ELF-1 (cell line): Measurements from ENCODE around the gene CILP2.

Experiments
- DNase-seq: peaks from one replicate; pipeline ENCODE4 v3.0.0-alpha.2; 2016; ENCODE audit warnings: low read depth, low spot score

The CILP2 gene

DNA sequence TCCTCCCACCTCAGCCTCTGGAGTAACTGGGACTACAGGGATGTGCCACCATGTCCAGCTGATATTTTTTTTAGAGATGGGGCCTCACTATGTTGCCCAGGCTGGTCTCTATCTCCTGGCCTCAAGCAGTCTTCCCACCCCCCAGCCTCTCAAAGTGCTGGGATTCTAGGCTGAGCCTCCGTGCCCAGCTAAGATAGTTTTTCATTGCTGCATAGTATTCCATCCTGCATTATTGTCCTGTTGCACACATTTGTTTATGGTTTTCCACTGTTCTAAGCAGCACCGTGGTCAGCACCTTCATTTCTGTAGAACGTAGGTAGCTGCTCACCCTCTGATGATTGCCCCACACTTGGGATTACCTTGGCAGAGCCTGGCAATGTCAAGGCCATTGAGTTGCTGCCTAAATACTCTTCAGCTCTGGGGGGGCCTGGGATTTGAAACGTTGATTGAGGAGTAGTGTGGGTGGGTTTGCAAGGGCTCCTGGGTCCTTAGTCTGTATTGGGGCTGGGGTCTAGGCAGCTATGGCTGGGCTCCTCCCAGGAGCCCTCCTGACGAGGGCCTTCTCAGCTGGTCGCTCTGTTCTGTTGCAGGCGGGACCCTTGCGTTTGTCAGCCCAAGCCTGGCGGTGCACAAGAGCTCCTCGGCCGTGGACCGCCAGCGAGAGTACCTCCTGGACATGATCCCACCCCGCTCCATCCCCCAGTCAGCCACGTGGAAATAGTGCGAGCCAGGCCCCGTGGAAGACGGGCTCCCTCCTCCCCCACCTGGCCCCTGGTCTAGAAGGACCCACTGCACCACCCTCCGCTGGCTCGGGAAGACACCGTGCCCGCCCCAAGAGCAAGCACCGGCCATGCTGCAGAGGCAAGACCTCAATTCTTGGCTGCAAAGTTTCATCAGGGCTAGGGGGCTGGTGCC is 33.1 kb upstream of the CILP2 start:
- no peak for DNase-seq

DNA sequence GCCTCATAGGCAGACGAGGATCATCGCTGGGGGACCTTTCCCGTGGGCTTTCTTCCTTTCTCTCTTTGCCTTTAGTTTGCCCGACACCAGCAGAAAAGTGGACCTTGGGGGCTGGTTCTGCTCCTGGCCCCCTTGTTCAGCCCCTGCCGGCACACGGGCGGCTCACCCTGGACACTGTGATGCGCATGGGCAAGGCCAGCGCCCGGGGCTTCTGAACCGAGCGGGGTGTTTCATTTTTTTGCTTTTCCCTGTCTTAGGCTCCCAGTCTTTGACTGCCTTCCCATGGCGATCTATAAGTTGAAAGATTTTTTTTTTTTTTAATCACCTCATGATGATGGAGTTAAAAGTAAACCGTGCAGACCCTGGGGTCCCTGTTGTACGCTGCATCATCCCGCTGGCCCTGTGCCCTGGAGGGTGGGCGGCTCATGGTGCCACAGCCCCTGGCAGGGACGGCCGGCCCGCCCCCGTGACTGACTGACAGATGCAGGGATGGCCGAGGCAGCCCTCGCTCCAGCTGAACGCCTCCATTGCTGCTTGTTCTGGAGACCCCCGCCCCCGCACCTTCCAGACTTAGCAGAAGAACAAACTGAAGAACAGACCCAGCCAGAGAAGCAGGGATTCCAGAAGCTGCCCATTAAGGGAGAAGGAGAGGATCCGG is 32.3 kb upstream of the CILP2 start:
- DNase-seq, result no peak

DNA sequence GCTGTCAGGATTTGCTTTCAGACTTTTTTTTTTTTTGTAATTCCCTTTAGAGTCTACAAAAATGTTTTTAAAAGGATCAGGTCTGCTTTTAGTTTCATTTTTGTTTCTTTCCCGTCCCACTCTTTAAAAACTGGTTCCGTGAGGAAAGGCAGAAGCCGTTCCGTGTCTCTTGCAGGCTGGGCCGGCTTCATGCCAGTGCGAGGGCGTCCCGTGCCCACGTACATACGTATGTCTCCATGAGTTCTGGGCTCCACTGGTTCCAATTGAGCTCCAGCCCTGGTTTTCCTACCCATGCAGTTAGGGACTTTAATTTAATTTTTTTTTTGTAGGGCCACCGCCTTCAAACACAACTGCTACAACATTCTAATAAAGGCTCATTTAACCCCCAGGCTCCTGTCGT is 31.5 kb upstream of the CILP2 start:
- no peak for DNase-seq

DNA sequence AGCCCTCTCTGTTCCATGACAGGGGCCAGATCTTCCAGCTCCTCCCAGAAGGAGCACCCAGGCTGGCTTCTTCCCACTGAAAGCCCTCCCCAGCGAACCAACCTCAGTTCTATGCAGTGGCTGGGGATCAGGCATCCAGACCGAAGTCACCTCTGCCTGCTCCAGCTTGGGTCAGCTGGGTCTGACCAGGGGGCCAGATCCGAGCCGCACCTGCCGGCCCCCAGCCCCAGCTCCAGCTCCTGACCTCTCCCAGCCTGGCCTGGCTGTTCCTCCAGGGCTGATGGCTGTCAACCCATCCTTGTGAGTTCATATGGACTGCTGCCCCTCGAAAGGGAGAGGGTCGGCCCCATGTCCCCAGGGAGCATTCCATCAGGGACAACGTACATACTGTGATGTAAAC is 30.7 kb upstream of the CILP2 start:
- DNase-seq, result no peak

DNA sequence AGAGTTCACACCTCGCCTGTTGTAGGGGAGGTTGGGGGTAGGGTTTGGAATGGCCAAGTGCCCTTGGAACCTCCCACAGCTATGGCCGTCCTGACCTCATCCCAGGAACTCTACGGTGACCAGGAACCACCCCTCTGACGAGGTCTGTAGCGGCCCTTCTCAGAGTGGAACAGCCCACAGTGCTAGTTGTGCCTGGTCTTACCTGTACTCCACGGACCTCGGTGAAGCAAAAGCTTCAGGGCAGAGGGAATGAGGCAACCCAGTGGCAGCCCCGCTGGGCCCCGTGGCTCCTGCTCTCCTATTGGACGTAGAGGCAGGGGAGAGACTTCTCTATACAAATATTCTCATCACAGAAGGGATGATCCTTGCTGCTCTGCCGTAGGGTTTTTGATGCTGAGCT is 29.8 kb upstream of the CILP2 start:
- DNase-seq, result no peak

DNA sequence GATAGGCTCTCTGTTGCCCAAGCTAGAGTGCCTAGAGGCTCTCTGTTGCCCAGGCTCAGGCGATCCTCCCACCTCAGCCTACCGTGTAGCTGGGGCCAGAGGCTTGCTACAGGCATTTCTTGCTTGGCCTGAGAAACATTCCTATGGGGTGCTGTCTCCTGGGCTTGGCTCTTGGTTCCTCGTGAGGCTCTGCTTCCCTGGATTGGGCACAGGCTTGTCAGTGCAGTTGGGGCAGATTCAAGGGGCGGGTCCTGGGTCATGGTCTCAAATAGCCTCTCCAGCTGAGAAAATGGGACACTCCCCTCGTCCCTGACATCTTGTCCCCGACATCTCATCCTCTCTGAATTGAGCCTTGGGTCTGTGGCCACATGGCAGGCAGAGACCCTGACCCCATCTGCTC is 27.6 kb upstream of the CILP2 start:
- peak; percentile 68 for DNase-seq

DNA sequence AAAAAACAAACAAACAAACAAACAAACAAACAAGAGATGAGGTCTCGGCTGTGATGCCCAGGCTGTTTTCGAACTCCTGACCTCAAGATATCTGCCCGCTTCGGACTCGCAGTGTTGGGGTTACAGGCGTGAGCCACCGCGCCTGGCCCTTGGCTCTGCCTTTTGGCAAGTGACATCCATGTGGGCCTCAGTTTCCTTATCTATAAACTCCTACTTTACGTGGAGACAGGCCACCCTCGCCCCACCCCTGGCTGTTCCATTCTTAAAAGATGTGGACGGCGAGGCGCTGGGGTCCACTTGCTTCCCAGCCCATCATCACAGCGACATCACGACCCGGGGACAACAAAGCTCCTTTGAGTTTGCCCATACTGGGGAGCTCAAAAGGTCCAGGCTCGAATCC is 24.4 kb upstream of the CILP2 start:
- DNase-seq, result no peak

DNA sequence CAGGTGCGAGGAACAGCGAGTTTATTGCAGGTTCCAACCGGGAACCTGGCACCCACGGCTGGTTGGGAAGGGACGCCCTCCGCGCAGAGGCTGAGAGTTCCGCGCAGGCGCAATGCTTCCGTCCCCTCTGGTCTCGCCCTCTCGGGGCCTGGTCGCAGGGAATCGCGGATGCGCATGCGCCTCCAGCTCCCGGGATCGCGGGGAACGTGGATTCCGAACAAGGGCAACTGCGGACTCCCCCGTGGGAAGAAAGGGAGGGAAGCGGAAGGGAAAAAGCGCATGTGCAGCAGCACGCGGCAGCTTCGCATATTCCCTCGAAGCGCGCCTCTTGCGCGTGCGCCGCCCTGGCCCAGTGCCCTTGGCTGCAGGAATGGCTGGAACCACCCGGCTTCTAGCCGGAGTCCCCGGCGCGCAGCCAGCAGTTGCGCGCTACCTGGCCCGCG is 23.8 kb upstream of the CILP2 start:
- no peak for DNase-seq

DNA sequence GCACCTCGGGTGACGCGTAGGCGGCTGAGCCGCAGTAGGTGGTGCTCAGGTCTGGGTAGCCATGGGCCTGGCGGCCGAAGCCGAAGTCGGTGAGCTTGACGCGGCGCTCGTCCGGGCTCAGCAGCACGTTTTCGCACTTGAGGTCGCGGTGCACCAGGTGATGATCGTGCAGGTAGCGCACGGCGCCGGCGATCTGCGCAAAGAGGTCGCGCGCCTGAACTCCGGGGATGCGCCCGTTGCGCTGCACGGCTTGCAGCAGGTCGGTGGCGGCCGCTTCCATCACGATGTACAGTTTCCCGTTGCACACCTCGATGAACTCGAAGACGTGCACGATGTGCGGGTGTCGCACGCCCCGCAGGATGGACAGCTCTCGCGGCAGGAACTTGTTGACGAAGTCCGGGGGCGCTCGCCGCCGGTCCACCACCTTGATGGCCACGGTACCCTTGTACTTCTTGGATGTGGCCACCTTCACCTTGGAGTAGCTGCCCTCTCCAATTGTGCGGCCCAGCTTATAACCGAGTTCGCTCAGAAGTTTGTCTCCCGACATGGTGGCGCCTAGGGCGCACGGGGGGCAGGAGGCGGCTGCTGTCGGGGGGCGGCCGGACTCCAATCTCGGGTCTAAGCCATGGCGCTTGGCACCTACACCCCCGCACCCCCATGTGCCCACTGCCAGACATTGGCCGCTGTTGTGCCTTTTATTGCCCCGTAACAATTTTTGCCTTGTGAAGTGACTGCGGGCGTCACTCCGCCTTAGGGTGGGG is 23.0 kb upstream of the CILP2 start, which contains the start of gene TSSK6:
TSS of gene TSSK6 (minus strand) at position 668 of the 761 bp plus-strand sequence. CDS start at position 547, 121 bp downstream.
- no peak for DNase-seq

DNA sequence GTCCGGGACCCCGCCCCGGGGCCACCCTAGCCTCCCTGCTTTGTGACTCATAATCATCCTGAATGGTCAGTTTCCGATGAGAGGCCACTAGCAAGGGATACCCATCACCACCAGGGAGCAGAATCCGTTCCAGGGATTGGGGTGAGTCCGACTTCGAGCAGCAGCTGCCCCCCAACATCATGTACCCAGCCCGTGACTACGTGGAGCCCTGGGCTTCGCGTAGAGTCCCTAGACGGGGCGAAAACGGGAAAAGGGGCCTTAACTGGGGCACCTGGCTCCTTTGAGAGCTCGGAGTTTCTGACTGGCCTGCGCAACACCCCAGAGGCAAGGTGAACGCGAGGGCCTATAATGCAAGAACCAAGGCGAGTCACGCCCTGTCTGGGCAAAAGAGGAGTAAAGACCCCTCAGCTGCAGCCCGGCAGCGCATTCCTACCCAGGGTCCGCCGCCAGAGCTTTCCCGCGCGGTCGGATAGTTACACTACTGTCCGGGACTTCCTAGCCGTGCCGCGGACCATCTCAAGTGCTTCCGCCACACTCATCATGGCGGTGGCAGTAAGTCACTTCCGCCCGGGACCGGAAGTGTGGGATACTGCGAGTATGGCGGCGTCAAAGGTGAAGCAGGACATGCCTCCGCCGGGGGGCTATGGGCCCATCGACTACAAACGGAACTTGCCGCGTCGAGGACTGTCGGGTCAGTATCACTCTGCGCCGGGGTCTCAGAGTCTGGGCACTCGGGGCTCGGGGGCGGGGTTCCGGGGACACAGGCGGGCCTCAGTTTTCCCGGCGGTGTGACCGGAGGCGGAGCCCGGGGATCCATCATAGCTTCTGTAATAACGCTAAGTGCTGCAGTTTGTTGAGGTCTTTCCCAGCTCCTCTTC is 22.2 kb upstream of the CILP2 start, which contains the start of gene NDUFA13:
TSS of gene NDUFA13 (plus strand) at position 584 of the 878 bp plus-strand sequence. CDS start at position 598, 14 bp downstream.
- DNase-seq, result peak; percentile 97

DNA sequence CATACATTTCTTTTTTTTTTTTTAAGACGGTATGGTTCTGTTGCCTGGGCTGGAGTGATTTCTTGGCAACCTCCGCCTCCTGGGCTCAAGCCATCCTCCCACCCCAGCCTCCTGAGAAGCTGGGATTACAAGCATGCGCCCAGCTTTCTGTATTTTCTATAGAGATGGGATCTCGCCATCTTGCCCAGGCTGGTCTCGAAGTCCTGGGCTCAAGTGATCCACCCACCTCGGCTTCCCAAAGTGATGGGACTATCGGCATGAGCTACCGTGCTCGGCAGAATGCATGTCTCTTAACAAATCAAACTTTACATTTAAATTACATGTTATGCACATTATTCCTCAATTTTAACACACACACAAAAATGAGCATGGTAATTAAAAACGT is 20.8 kb upstream of the CILP2 start:
- DNase-seq, result no peak

DNA sequence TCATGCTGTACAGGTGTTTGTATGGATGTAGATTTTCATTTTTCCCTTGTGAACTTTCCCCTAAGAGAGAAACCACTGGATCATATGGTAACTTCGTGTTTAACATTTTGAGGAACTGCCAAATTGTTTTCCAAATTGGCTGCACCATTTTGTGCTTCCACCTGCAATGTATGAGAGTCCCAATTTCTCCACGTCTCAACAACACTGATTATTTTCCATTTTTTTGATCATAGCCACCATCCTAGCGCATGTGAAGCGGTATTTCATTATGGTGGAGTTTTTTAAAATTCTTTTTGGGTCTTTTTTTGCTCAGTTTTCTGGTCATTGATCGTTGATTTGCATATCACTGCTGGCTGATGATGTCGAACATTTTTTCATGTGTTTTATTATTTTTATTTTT is 17.1 kb upstream of the CILP2 start:
- no peak for DNase-seq

DNA sequence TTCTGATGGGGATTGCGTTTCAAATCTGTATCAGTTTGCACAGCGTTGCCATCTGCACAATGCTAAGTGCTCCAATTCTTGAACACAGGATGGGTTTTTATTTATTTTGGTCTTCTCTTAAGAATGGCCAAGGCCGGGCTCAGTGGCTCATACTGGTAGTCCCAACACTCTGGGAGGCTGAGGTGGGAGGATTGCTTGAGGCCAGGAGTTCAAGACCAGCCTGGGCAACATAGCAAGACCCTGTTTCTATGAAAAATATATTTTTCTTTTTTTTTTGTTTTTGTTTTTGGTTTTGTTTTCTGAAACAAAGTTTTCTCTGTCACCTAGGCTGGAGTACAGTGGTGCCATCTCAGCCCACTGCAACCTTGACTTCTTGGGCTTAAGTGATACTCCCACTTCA is 14.9 kb upstream of the CILP2 start:
- no peak for DNase-seq

DNA sequence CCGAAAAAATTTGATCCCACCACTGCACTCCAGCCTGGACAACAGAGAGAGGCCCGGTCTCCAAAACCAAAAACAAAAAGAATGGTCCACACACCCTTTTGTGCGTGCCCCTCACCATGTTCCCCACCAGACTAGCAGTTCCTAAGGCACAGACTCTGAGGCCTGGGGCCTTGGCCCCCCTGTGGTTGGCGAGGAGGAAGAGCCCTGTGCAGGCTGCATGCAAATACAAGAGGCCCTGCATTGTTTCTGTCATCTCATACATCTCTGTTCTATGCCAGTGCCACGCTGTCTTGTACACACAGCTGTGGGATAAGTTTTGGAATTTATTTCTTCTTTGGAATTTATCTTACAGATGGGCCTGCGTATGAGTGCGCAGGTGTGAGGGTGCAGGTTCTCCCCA is 14.0 kb upstream of the CILP2 start:
- no peak for DNase-seq

DNA sequence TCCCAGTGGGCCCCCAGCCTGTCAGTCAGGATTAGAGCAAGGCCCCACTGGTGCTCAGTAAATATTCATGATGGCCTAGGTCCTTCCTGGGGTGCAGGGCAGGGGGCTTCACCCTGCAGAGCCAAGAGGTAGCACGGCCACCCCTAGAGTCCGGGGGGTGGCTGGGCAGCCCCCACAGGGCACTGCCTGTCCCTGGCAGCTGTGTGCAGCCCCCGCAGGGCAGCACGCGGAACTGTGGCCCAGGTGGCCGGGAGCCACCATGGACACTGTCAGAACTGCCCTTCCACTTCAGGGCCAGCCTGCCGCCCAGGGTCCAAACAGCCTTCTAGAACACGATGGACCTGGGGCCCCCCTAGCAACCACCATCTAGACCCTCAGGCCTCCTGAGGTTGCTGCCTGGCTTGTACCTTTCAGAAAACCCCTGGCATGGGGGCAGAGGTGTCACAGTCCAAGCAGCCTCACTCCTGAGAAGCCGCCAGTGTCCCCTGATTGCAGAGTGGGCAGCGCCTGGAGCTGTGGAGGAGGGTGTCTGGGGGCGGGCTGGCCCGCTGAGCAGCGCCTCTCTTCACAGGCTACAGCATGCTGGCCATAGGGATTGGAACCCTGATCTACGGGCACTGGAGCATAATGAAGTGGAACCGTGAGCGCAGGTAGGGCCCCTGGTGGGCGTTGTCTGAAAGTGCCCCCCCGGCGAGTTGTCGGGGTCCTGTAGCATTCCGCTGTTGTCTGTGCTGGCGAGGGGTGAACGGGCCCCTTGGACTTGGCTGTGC is 12.3 kb upstream of the CILP2 start:
- no peak for DNase-seq

DNA sequence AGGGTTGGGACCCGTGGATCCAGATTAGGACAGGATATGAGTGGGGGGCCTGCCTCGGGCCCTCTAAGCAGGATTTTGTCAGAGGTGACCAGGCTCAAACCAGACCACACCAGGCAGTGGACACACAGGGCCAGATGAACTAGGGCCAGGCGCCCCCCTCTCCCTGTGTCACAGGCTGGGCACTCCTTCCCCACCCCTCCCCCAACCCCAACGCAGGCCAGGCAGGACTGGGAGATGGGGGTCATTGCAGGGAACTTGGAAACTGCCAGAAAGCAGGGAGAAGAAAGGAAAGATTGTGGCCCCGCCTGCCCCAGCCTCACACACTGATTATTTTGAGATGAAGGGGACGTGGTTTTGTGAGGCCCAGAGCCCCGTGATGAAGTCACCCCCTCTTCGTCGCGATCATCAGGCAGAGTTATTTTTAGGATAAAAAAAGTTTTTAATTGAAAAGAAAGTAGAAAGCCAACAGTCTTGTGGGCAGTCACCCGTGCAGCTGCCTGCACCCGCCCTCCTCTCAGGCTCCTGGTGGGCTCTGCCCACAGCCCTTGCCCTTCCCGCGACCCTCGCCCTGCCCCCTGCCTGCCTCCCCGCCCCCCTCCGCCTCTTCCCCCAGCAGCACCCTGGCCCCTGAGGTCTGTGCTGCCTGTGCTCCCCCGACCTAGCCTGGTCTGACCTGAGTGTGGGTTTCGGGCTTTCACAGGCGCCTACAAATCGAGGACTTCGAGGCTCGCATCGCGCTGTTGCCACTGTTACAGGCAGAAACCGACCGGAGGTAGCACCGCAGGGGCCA is 11.3 kb upstream of the CILP2 start:
- no peak for DNase-seq

DNA sequence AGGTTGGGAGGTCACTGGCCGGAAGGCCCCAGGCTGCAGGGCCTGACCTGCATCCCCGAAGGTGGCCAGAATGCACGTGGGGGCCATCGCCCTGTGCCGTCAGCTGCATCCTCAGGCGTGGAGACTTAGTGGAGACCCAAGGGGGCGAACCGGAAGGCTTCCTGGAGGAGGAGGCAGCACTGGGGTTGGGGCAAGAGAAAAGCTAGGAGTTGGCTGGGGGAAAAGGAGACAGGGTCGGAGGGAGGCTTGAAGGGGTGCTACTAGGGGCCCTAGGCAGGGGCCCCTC is 10.8 kb upstream of the CILP2 start:
- DNase-seq, result no peak

DNA sequence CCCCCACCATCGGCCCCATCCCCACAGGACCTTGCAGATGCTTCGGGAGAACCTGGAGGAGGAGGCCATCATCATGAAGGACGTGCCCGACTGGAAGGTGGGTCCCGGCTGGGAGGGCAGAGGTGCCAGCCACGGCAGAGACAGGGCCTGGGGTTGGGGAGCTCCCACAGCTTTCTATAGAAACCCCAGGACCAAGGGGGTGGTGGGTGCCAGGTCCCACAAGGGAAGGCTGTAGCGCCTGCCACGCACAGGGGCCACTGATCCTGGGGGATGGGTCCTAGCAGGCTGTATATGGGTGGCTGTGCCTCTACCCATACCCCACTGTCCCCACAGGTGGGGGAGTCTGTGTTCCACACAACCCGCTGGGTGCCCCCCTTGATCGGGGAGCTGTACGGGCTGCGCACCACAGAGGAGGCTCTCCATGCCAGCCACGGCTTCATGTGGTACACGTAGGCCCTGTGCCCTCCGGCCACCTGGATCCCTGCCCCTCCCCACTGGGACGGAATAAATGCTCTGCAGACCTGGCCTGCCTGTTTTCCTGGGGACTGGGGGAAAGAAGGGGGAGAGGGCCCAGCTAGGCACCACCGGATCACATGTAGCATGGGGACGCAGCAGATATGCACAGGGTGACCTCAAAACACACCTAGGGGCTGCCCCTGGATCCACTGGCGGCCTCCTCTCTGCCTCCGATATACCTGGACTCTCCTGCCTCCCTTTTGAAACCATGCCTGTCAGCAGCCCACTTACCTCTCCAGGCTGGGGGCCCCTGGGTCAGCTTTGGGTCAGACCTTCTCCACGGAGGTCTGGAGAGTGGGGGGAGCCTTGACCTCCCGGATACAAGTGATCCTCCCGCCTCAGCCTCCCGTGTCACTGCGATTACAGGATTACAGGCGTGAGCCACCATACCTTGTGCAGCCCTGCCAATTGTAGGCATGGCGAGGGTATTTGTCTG is 10.1 kb upstream of the CILP2 start:
- DNase-seq, result no peak
